ENCODE data around the gene MT4. TPM values are rescaled to one million over a fixed set of nuclear protein-coding genes. Genes with fewer than 3 reads are reported as not detected.

MT4 gene
- total RNA-seq, 1 donor from 2014 or later = not detected

DNA sequence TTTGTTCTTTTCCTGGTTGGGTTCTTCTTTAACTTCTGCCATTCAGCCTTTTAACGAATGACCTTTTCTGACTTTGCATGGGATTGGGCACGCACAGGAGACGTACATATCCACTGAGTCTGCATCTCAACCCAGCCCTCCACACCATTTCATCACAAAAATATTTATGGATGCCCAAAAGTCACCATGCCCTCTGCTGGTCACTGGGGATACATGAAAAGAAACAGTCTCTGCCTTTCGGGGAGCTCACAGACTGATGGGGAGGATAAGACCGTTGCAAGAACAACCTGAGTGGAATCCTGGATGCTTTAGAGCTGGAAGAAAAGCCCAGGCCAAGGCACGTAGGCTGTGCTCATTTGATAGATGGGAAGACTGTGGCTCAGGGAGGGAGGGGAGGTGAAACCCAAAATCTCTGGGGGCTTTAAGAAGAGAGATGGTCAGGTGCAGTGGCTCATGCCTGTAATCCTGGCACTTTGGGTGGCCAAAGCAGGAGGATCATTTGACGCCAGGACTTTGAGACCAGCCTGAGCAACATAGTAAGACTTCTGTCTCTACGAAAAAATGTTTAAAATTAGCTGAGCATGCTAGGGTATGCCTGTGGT, 35.6 kb downstream of the MT4 start:
- DNase-seq (ENCODE audit: extremely low spot score, unreplicated experiment) = no peak
- H3K27me3 Mint-ChIP-seq = peaks cover 56% of the 10 kb centered on the region
- no peaks in the 10 kb centered on the region for H3K4me1 Mint-ChIP-seq (ENCODE audit: unreplicated experiment)
- TF ChIP-seq, protein P1, sequence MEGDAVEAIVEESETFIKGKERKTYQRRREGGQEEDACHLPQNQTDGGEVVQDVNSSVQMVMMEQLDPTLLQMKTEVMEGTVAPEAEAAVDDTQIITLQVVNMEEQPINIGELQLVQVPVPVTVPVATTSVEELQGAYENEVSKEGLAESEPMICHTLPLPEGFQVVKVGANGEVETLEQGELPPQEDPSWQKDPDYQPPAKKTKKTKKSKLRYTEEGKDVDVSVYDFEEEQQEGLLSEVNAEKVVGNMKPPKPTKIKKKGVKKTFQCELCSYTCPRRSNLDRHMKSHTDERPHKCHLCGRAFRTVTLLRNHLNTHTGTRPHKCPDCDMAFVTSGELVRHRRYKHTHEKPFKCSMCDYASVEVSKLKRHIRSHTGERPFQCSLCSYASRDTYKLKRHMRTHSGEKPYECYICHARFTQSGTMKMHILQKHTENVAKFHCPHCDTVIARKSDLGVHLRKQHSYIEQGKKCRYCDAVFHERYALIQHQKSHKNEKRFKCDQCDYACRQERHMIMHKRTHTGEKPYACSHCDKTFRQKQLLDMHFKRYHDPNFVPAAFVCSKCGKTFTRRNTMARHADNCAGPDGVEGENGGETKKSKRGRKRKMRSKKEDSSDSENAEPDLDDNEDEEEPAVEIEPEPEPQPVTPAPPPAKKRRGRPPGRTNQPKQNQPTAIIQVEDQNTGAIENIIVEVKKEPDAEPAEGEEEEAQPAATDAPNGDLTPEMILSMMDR (conservative IDR thresholded peaks at IDR 0.05) = peak; percentile 77
- no peaks in the 10 kb centered on the region for H3K36me3 Mint-ChIP-seq
- no peak overlapping the region for H3K4me3 Mint-ChIP-seq
- no peaks in the 10 kb centered on the region for H3K9me3 Mint-ChIP-seq
- H3K27ac Mint-ChIP-seq = no peak overlapping the region

DNA sequence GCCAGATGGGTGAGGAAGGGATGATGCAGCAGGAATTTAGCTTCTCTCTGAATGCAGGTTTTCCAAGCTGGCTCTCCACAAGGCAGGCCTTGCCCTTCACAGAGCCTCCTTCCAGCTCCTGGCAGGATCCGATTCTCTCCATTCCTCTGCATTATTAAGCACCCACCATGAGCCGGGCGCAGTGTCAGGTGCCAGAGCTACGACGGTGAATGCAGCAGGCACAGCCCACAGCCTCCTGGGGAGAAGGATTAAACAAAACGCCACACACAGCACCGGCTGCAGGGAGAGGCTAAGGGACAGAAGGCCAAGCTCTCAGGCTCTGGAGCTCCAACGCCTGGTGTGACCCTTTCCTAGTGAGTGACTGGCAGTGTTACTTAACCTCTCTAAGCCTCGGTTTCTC, 36.5 kb downstream of the MT4 start:
- peaks cover 51% of the 10 kb centered on the region for H3K27me3 Mint-ChIP-seq

DNA sequence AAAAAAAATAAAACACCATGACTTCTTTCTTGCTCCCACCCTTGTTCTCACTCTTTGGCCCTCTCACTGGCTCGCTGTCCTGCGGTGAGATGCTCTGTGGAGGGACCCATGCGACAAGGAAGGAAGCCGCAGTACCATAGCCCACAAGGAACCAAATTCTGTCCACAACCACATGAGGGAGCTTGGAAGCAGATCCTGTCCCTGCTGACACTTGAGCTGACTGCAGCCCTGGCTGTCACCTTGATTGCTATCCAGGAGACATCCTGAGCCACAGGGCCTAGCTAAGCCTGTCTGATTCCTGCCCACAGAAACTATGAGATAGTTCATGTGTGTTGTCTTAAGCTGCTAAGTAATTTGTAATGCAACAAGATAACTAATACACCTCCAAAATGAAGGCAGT, 38.7 kb downstream of the MT4 start:
- DNase-seq (ENCODE audit: extremely low spot score, unreplicated experiment) = no peak
- Mint-ChIP-seq H3K27ac (peak overlapping the region; percentile 45), H3K36me3 (no peaks in the 10 kb centered on the region), H3K9me3 (no peaks in the 10 kb centered on the region), H3K4me3 (no peak overlapping the region), H3K27me3 (peaks cover 39% of the 10 kb centered on the region), H3K4me1 (ENCODE audit: unreplicated experiment) (peaks cover 17% of the 10 kb centered on the region)
- TF ChIP-seq, protein P1 (conservative IDR thresholded peaks at IDR 0.05) = peak; percentile 59

More for the DNA sequence above, 36.5 kb downstream of the MT4 start:
- no peak for DNase-seq (ENCODE audit: extremely low spot score, unreplicated experiment)
- Mint-ChIP-seq H3K4me3 (no peak overlapping the region), H3K9me3 (no peaks in the 10 kb centered on the region), H3K27ac (no peak overlapping the region), H3K36me3 (no peaks in the 10 kb centered on the region), H3K4me1 (ENCODE audit: unreplicated experiment) (peaks cover under 1% of the 10 kb centered on the region)
- TF ChIP-seq, protein P1 (conservative IDR thresholded peaks at IDR 0.05) = no peak

- Mint-ChIP-seq H3K4me3 (no peak overlapping the region), H3K9me3 (no peaks in the 10 kb centered on the region), H3K36me3 (no peaks in the 10 kb centered on the region), H3K4me1 (ENCODE audit: unreplicated experiment) (peaks cover 26% of the 10 kb centered on the region), H3K27me3 (peaks cover 47% of the 10 kb centered on the region), H3K27ac (no peak overlapping the region)
- no peak for DNase-seq (ENCODE audit: extremely low spot score, unreplicated experiment)
- TF ChIP-seq, protein P1 (conservative IDR thresholded peaks at IDR 0.05) = no peak
Measured at GRCh38 chr16:56604966-56605365, 40.1 kb downstream of the MT4 start.

DNA sequence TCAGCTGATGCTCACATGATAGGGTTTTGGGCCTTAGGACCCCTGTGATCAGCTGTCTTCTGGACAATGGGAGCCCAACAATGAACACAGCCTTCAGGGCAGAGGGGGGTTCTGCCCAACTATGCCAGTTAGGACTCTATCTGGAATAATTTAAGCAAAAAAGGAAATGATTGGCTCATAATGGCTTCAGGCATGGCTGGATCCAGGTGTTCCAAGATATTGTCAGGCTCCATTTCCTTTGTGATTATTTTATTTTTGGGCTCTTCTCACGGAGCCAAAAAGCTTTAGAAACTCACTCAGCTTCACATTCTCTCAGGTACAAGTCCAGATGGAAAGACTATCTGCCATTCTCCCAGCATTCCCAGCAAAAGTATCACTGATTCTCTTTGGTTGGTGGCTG, 40.6 kb downstream of the MT4 start:
- H3K4me3 Mint-ChIP-seq = no peak overlapping the region
- no peak for DNase-seq (ENCODE audit: extremely low spot score, unreplicated experiment)
- H3K27me3 Mint-ChIP-seq = peaks cover 47% of the 10 kb centered on the region
- H3K9me3 Mint-ChIP-seq = no peaks in the 10 kb centered on the region
- no peak overlapping the region for H3K27ac Mint-ChIP-seq
- H3K36me3 Mint-ChIP-seq = no peaks in the 10 kb centered on the region
- TF ChIP-seq, protein P1 (conservative IDR thresholded peaks at IDR 0.05) = no peak
- peaks cover 30% of the 10 kb centered on the region for H3K4me1 Mint-ChIP-seq (ENCODE audit: unreplicated experiment)

Data from type B pancreatic cell (in vitro differentiated cells).